DOHH2 (cell line): Measurements from ENCODE around the gene AP4E1.

Experiments used
- H3F3A ChIP-seq: fragments of 200-600 bp; sonication (generic), shearing (Covaris generic); 2 replicates; pipeline ENCODE4 v1.6.0; 2016; ENCODE audit warnings: antibody characterized with exemption, mild to moderate bottlenecking; ENCODE audit not compliant: control insufficient read depth, insufficient read depth
- H3K27ac ChIP-seq: fragments of 200-600 bp; sonication (generic); 2 replicates; pipeline ENCODE4 v1.5.1; 2014; ENCODE audit warnings: low read depth, mild to moderate bottlenecking, low read length, moderate library complexity
- H3K27me3 ChIP-seq: fragments of 200-600 bp; sonication (generic); 2 replicates; pipeline ENCODE4 v1.6.1; 2014; ENCODE audit warnings: mild to moderate bottlenecking, low read length, mixed read lengths; ENCODE audit not compliant: control insufficient read depth
- H3K36me3 ChIP-seq: fragments of 200-600 bp; sonication (generic); 2 replicates; pipeline ENCODE4 v1.6.1; 2014; ENCODE audit warnings: mild to moderate bottlenecking, low read length, moderate library complexity, mixed read lengths; ENCODE audit not compliant: control insufficient read depth
- H3K4me1 ChIP-seq: fragments of 200-600 bp; sonication (generic); 2 replicates; pipeline ENCODE4 v1.6.1; 2014; ENCODE audit warnings: mild to moderate bottlenecking, low read length, mixed read lengths; ENCODE audit not compliant: control insufficient read depth
- H3K4me2 ChIP-seq: fragments of 200-600 bp; sonication (generic); 2 replicates; pipeline ENCODE4 v1.6.0; 2014; ENCODE audit warnings: mild to moderate bottlenecking, low read length, moderate library complexity
- H3K4me3 ChIP-seq: fragments of 200-600 bp; sonication (generic); 2 replicates; pipeline ENCODE4 v1.5.1; 2014; ENCODE audit warnings: mild to moderate bottlenecking, low read length, mixed read lengths
- H3K79me2 ChIP-seq: fragments of 200-600 bp; sonication (generic); 2 replicates; pipeline ENCODE4 v1.6.1; 2014; ENCODE audit warnings: mild to moderate bottlenecking, low read length, mixed read lengths; ENCODE audit not compliant: control insufficient read depth
- H3K9me2 ChIP-seq: fragments of 200-600 bp; sonication (generic); replicated peaks from 2 replicates; pipeline ENCODE4 v1.6.1; 2014; ENCODE audit warnings: mild to moderate bottlenecking, low read length, mixed read lengths; ENCODE audit not compliant: control insufficient read depth
- H3K9me3 ChIP-seq: fragments of 200-600 bp; sonication (generic); 2 replicates; pipeline ENCODE4 v1.6.1; 2014; ENCODE audit warnings: antibody characterized with exemption, low read length, mixed read lengths; ENCODE audit not compliant: control insufficient read depth, insufficient read depth
- H4K20me1 ChIP-seq: fragments of 200-600 bp; sonication (generic); 2 replicates; pipeline ENCODE4 v1.6.0; 2014; ENCODE audit warnings: low read depth, mild to moderate bottlenecking, antibody characterized with exemption, low read length, moderate library complexity; ENCODE audit not compliant: control insufficient read depth, insufficient read depth
- EZH2phosphoT487 ChIP-seq: fragments of 200-600 bp; sonication (generic); IDR thresholded peaks from 2 replicates; pipeline ENCODE4 v1.6.1; 2017; ENCODE audit warnings: borderline replicate concordance, mild to moderate bottlenecking, antibody characterized with exemption, low read length, moderate library complexity, mixed read lengths
- TF ChIP-seq, protein P1 (sequence below): fragments of 200-600 bp; sonication (generic); IDR thresholded peaks from one replicate; pipeline ENCODE4 v1.5.1; 2014; ENCODE audit warnings: antibody characterized with exemption, mild to moderate bottlenecking, low read depth, low read length; ENCODE audit not compliant: poor library complexity, severe bottlenecking

The AP4E1 gene

DNA sequence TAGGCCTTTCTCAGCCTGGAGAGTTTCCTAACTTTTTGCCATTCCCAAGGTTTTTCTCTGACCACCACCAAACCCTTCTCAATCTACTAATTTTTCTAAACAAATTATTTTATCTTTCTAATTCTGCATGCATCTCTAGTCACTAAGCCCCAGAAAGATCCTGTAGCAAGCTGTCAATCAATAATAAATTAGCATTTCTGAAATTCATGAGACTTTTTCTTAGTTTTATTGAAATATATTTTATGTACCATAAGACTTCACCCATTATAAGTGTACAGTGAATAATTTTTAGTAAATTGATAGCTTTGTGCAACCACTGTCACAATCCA is 22.4 kb upstream of the AP4E1 start:
- no peak overlapping the region for H3K27ac ChIP-seq
- no peak overlapping the region; the same call in 1 of the 2 replicates for H3K4me2 ChIP-seq

DNA sequence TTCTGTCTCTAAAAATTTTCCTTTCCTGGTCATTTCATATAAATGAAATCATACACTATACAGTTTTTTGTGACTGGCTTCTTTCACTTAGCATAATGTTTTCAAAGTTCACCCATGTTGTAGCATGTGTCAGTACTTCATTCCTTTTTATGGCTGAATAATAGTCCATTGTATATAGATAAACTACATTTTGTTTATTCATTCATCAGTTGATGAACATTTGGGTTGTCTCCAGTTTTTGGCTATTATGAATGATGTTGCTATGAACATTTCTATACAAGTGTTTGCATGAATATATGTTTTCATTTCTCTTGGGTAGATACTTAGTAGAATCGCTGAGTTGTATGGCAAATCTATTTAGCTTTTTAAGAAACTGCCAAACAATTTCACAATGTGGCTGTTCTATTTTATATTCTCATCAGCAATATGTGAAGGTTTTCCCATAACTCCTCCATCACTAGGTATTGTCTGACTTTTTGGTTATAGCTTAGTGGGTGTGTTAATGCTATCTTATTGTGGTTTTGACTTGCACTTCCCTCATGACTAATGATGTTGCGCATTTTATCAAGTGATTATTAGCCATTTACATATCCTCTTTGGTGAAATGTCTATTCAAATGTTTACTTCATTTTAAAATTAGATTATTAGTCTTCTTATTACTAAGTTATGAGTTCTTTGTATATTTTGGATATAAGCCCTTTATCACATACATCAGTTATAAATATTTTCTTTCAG is 21.7 kb upstream of the AP4E1 start:
- Histone ChIP-seq H3K4me3 (no peak overlapping the region), H3K4me1 (peaks cover 29% of the 10 kb centered on the region), H3K9me3 (peaks cover 10% of the 10 kb centered on the region; the same call in 1 of the 2 replicates), H3K27me3 (no peaks in the 10 kb centered on the region), H3K36me3 (no peaks in the 10 kb centered on the region), H3K4me2 (no peak overlapping the region), H3K27ac (no peak overlapping the region), H4K20me1 (no peaks in the 10 kb centered on the region), H3K79me2 (no peaks in the 10 kb centered on the region), H3F3A (peaks cover 6% of the 10 kb centered on the region; the same call in 1 of the 2 replicates), H3K9me2 (no peaks in the 10 kb centered on the region)
- TF ChIP-seq EZH2phosphoT487, result no peak
- TF ChIP-seq, protein P1, sequence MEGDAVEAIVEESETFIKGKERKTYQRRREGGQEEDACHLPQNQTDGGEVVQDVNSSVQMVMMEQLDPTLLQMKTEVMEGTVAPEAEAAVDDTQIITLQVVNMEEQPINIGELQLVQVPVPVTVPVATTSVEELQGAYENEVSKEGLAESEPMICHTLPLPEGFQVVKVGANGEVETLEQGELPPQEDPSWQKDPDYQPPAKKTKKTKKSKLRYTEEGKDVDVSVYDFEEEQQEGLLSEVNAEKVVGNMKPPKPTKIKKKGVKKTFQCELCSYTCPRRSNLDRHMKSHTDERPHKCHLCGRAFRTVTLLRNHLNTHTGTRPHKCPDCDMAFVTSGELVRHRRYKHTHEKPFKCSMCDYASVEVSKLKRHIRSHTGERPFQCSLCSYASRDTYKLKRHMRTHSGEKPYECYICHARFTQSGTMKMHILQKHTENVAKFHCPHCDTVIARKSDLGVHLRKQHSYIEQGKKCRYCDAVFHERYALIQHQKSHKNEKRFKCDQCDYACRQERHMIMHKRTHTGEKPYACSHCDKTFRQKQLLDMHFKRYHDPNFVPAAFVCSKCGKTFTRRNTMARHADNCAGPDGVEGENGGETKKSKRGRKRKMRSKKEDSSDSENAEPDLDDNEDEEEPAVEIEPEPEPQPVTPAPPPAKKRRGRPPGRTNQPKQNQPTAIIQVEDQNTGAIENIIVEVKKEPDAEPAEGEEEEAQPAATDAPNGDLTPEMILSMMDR, result no peak

More for the DNA sequence above, 22.4 kb upstream of the AP4E1 start:
- H3K36me3 ChIP-seq, result no peaks in the 10 kb centered on the region
- no peaks in the 10 kb centered on the region for H3K27me3 ChIP-seq
- no peaks in the 10 kb centered on the region for H4K20me1 ChIP-seq
- H3K9me3 ChIP-seq, result peaks cover 6% of the 10 kb centered on the region; the same call in 1 of the 2 replicates
- TF ChIP-seq, protein P1, result no peak
- no peak for TF ChIP-seq EZH2phosphoT487
- peaks cover 6% of the 10 kb centered on the region; the same call in 1 of the 2 replicates for H3F3A ChIP-seq
- H3K4me1 ChIP-seq, result peaks cover 36% of the 10 kb centered on the region
- no peak overlapping the region for H3K4me3 ChIP-seq
- no peaks in the 10 kb centered on the region for H3K79me2 ChIP-seq
- no peaks in the 10 kb centered on the region for H3K9me2 ChIP-seq

DNA sequence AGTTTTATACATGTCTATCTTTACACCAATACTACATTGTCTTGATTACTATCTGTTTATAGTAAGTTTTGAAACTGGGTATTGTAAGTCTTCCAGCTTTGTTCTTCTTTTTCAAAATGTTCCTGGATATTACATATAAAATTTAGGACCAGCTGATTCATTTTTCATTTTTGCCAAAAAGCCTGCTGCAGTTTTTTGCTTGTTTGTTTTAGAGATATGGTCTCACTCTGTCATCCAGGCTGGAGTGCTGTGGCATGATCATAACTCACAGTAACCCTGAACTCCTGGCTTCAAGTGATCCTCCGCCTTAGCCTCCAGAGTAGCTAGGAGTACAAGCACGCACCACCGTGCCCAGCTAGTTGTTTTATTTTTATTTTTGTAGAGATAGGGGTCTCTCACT is 20.4 kb upstream of the AP4E1 start:
- TF ChIP-seq, protein P1, result no peak
- TF ChIP-seq EZH2phosphoT487, result no peak
- H3K9me2 ChIP-seq, result no peaks in the 10 kb centered on the region
- no peaks in the 10 kb centered on the region; the same call in 1 of the 2 replicates for H3F3A ChIP-seq
- no peaks in the 10 kb centered on the region for H4K20me1 ChIP-seq
- H3K27me3 ChIP-seq, result no peaks in the 10 kb centered on the region
- H3K4me3 ChIP-seq, result no peak overlapping the region
- peaks cover 10% of the 10 kb centered on the region; the same call in 1 of the 2 replicates for H3K9me3 ChIP-seq
- peaks cover 22% of the 10 kb centered on the region for H3K4me1 ChIP-seq
- no peaks in the 10 kb centered on the region for H3K79me2 ChIP-seq
- H3K27ac ChIP-seq, result no peak overlapping the region
- H3K4me2 ChIP-seq, result no peak overlapping the region
- H3K36me3 ChIP-seq, result no peaks in the 10 kb centered on the region
